Calu3 (cell line): ENCODE measurements around the gene PPP1R13B. TPM values are rescaled to one million over a fixed set of nuclear protein-coding genes. Genes with fewer than 3 reads are reported as not detected.

Experiments
- BruUV-seq: library from RNA; stranded (reverse); fragments of 400-500 nt; replicated peaks from 2 replicates; lab custom pipeline; 2021; lab: Mats Ljungman, UMichigan
- CTCF ChIA-PET: fragments of 300-600 bp; sonication (Branson Sonifier 250); formaldehyde crosslinking; loops from one replicate; lab custom pipeline; 2022; ENCODE audit warnings: antibody characterized with exemption; lab: Charles Lee
- DNase-seq: peaks from one replicate; pipeline ENCODE4 v3.0.0; 2022
- H3K27ac Mint-ChIP-seq: one replicate; pipeline ENCODE4 v1.8.0; 2022; ENCODE audit warnings: mixed read lengths; ENCODE audit not compliant: unreplicated experiment
- H3K27me3 Mint-ChIP-seq: one replicate; pipeline ENCODE4 v1.8.0; 2022; ENCODE audit warnings: mixed read lengths; ENCODE audit not compliant: unreplicated experiment
- H3K36me3 Mint-ChIP-seq: one replicate; pipeline ENCODE4 v1.8.0; 2022; ENCODE audit warnings: mild to moderate bottlenecking, moderate library complexity, mixed read lengths; ENCODE audit not compliant: insufficient read depth, unreplicated experiment
- H3K4me1 Mint-ChIP-seq: one replicate; pipeline ENCODE4 v1.8.0; 2022; ENCODE audit warnings: mild to moderate bottlenecking, low read depth, mixed read lengths; ENCODE audit not compliant: unreplicated experiment
- H3K4me3 Mint-ChIP-seq: one replicate; pipeline ENCODE4 v1.8.0; 2022; ENCODE audit warnings: mild to moderate bottlenecking, low read depth, moderate library complexity, mixed read lengths; ENCODE audit not compliant: unreplicated experiment
- H3K9me3 Mint-ChIP-seq: one replicate; pipeline ENCODE4 v1.8.0; 2022; ENCODE audit warnings: low read depth, mixed read lengths; ENCODE audit not compliant: unreplicated experiment
- CTCF ChIP-seq: fragments of 200-600 bp; IDR thresholded peaks from one replicate; pipeline ENCODE4 v1.8.0; 2022; ENCODE audit warnings: antibody characterized with exemption; ENCODE audit not compliant: unreplicated experiment
- intact Hi-C: fragments of 100-400 bp; cut with micrococcal nuclease; formaldehyde crosslinking; loops from one replicate; pipeline ENCODE4 v1.10.0; 2022; ENCODE audit not compliant: unreplicated experiment
- total RNA-seq: library from RNA; stranded (reverse); gene quantifications from 2 replicates; pipeline ENCODE4 v1.2.3, GENCODE V29; 2022

Gene PPP1R13B
- total RNA-seq, 1 experiment from 2014 or later: 27.7 TPM

GRCh38 chr14:103696070-103696402, 151.3 kb downstream of the PPP1R13B start:
- no TSS peak for BruUV-seq
- intact Hi-C loops: no loop called here
- Mint-ChIP-seq H3K36me3 (peaks cover 39% of the 10 kb centered on the region), H3K9me3 (no peaks in the 10 kb centered on the region), H3K4me3 (no peak overlapping the region), H3K4me1 (no peaks in the 10 kb centered on the region), H3K27me3 (no peaks in the 10 kb centered on the region), H3K27ac (no peak overlapping the region)
- no peak for DNase-seq
- no peak for TF ChIP-seq CTCF
- CTCF ChIA-PET: no interaction called here

GRCh38 chr14:103695296-103696069, 151.9 kb downstream of the PPP1R13B start:
- no peaks in the 10 kb centered on the region for H3K9me3 Mint-ChIP-seq
- no peak for DNase-seq
- no peak for TF ChIP-seq CTCF
- CTCF ChIA-PET: no interaction called here
- intact Hi-C loops: no loop called here
- H3K27me3 Mint-ChIP-seq: no peaks in the 10 kb centered on the region
- peak overlapping the region; percentile 39 for H3K27ac Mint-ChIP-seq
- H3K4me3 Mint-ChIP-seq: no peak overlapping the region
- peaks cover 40% of the 10 kb centered on the region for H3K36me3 Mint-ChIP-seq
- no TSS peak for BruUV-seq
- H3K4me1 Mint-ChIP-seq: no peaks in the 10 kb centered on the region

- no peak for DNase-seq
- H3K4me1 Mint-ChIP-seq: no peaks in the 10 kb centered on the region
- peaks cover 41% of the 10 kb centered on the region for H3K36me3 Mint-ChIP-seq
- TF ChIP-seq CTCF: no peak
- intact Hi-C loops: no loop called here
- no peak overlapping the region for H3K4me3 Mint-ChIP-seq
- H3K27ac Mint-ChIP-seq: no peak overlapping the region
- CTCF ChIA-PET: no interaction called here
- H3K27me3 Mint-ChIP-seq: no peaks in the 10 kb centered on the region
- no peaks in the 10 kb centered on the region for H3K9me3 Mint-ChIP-seq
- BruUV-seq: no TSS peak
These were observed 152.8 kb downstream of the PPP1R13B start for GRCh38 chr14:103694572-103695026.

GRCh38 chr14:103693515-103693914, 153.9 kb downstream of the PPP1R13B start:
- Mint-ChIP-seq H3K27ac (no peak overlapping the region), H3K4me3 (no peak overlapping the region), H3K27me3 (no peaks in the 10 kb centered on the region), H3K9me3 (no peaks in the 10 kb centered on the region), H3K4me1 (no peaks in the 10 kb centered on the region), H3K36me3 (peaks cover 37% of the 10 kb centered on the region)
- intact Hi-C loops: no loop called here
- peak; percentile 46 for DNase-seq
- CTCF ChIA-PET: interaction anchor here (0.5 kb wide), 1 partner anchor 13 kb away, joined by 5 read pairs; no protein-coding TSS in a partner anchor
- no TSS peak for BruUV-seq
- TF ChIP-seq CTCF: no peak
